ENCODE measurements around the gene LRRC75A. TPM values are rescaled to one million over a fixed set of nuclear protein-coding genes. Genes with fewer than 3 reads are reported as not detected.

Gene LRRC75A
- total and polyA plus RNA-seq, 2 experiments from 2014 or later: 5.3 to 26.2 TPM

DNA sequence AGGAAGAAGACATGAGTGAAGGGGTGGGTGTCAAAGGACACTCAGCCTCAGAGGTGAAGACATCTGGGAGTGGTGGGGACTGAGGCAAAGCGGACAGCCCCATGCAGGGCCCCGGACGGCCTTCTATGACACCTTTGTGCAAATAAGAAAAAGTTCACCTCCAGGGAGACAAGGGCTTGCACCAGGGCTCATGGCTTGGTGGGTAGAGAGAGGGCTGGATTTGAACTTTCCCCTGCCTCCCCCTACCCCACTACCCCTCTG lies 30.5 kb downstream of the LRRC75A start:
- DNase-seq (ENCODE audit: low spot score): no peak
- Histone ChIP-seq H3F3A (replicated peaks; ENCODE audit: low read depth) (no peaks in the 10 kb centered on the region), H4K20me1 (replicated peaks; ENCODE audit: insufficient read depth) (peaks cover 4% of the 10 kb centered on the region), H3K27me3 (ENCODE audit: insufficient read depth) (no peaks in the 10 kb centered on the region), H3K27ac (ENCODE audit: low read depth) (no peak overlapping the region), H2AFZ (no peak overlapping the region), H3K79me2 (replicated peaks; ENCODE audit: insufficient read depth) (no peaks in the 10 kb centered on the region), H3K4me2 (no peak overlapping the region), H3K9me2 (ENCODE audit: insufficient read depth) (no peaks in the 10 kb centered on the region), H3K4me3 (no peak overlapping the region), H3K36me3 (ENCODE audit: insufficient read depth) (no peaks in the 10 kb centered on the region), H3K4me1 (ENCODE audit: insufficient read depth) (peaks cover 22% of the 10 kb centered on the region)
- Mint-ChIP-seq H3K36me3 (ENCODE audit: low read depth) (peaks cover 14% of the 10 kb centered on the region; the same call in 2 of the 3 replicates), H3K4me3 (no peak overlapping the region), H3K4me1 (peaks cover 42% of the 10 kb centered on the region), H3K27me3 (ENCODE audit: insufficient read depth, low read depth, poor library complexity) (peaks cover 10% of the 10 kb centered on the region), H3K9me3 (no peaks in the 10 kb centered on the region; the same call in 2 of the 3 replicates), H3K27ac (no peak overlapping the region)
- TF ChIP-seq NANOG (IDR thresholded peaks at IDR 0.05; ENCODE audit: borderline replicate concordance) (no peak), JUNB (IDR thresholded peaks at IDR 0.05; ENCODE audit: unreplicated experiment) (no peak), EZH2phosphoT487 (IDR thresholded peaks at IDR 0.05; ENCODE audit: unreplicated experiment) (no peak), EZH2 (IDR thresholded peaks at IDR 0.05; ENCODE audit: low read depth, unreplicated experiment) (no peak), CREB1 (CRISPR knock-in tag; IDR thresholded peaks at IDR 0.05; ENCODE audit: low read depth) (no peak), POLR2AphosphoS5 (IDR thresholded peaks at IDR 0.05; ENCODE audit: low read depth) (no peak), ZNF114 (CRISPR knock-in tag; IDR thresholded peaks at IDR 0.05) (no peak), STAT1 (IDR thresholded peaks at IDR 0.05; ENCODE audit: unreplicated experiment) (no peak), ZNF331 (CRISPR knock-in tag; IDR thresholded peaks at IDR 0.05; ENCODE audit: low read depth) (no peak)
- TF ChIP-seq, protein P1, sequence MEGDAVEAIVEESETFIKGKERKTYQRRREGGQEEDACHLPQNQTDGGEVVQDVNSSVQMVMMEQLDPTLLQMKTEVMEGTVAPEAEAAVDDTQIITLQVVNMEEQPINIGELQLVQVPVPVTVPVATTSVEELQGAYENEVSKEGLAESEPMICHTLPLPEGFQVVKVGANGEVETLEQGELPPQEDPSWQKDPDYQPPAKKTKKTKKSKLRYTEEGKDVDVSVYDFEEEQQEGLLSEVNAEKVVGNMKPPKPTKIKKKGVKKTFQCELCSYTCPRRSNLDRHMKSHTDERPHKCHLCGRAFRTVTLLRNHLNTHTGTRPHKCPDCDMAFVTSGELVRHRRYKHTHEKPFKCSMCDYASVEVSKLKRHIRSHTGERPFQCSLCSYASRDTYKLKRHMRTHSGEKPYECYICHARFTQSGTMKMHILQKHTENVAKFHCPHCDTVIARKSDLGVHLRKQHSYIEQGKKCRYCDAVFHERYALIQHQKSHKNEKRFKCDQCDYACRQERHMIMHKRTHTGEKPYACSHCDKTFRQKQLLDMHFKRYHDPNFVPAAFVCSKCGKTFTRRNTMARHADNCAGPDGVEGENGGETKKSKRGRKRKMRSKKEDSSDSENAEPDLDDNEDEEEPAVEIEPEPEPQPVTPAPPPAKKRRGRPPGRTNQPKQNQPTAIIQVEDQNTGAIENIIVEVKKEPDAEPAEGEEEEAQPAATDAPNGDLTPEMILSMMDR (conservative IDR thresholded peaks at IDR 0.05; ENCODE audit: low read depth in 2 of 2): no peak
- TF ChIP-seq, protein P2, sequence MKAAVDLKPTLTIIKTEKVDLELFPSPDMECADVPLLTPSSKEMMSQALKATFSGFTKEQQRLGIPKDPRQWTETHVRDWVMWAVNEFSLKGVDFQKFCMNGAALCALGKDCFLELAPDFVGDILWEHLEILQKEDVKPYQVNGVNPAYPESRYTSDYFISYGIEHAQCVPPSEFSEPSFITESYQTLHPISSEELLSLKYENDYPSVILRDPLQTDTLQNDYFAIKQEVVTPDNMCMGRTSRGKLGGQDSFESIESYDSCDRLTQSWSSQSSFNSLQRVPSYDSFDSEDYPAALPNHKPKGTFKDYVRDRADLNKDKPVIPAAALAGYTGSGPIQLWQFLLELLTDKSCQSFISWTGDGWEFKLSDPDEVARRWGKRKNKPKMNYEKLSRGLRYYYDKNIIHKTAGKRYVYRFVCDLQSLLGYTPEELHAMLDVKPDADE (IDR thresholded peaks at IDR 0.05): no peak
- no peak for ATAC-seq

DNA sequence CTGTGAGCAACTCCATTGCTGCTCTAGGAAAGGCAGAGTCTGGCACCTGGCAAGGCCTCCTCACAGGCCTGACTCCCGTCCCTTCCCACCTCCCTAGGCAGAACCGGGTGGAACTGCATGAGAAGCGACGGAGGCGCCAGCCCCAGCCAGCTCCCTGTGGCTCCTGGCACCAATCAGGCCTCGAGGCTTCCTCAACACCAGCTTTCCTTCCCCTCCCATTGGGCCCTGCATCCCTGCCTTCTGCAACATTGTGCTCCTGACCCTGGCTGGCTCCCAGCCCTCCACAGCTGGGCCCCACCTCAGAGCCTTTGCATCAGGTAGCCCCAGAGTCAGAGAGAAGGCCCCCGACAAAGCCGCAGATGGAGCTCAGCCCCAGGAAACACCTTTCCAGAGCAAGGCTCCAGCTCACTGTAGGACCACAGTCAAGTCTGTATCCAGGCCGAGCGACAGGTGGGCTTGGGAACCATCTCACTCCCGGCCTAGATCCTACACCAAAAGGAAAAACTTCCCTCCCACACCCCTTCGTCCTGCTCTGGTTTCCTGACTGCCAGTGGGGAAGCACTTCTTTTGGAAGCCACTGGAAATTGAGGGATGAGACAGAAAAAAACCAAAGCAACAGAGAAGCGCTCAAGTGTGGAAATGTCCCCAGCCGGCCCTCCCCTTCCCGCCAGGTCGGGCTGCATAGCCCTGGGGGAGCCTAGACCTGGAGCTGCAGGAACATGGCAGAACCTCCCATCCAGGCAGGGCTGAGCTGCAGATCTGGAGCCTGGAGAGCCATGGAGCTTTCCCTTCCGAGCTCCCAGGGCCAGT lies 31.0 kb downstream of the LRRC75A start:
- ATAC-seq (no peak), DNase-seq (ENCODE audit: low spot score) (no peak)
- H3K9me3 Mint-ChIP-seq: no peaks in the 10 kb centered on the region; the same call in 2 of the 3 replicates
- H3K4me3 Mint-ChIP-seq: no peak overlapping the region
- peaks cover 13% of the 10 kb centered on the region for H3K27me3 Mint-ChIP-seq (ENCODE audit: insufficient read depth, low read depth, poor library complexity)
- peak overlapping the region; percentile 41; the same call in 1 of the 2 replicates for H3K4me2 ChIP-seq
- H3K79me2 ChIP-seq (replicated peaks; ENCODE audit: insufficient read depth): no peaks in the 10 kb centered on the region
- H3K4me1 Mint-ChIP-seq: peaks cover 39% of the 10 kb centered on the region
- H3K4me3 ChIP-seq: no peak overlapping the region
- H2AFZ ChIP-seq: no peak overlapping the region
- H3K27ac Mint-ChIP-seq: 0 out of 2 replicates have a peak overlapping the region, but pooled peaks have one; percentile 48
- H3K4me1 ChIP-seq (ENCODE audit: insufficient read depth): peaks cover 20% of the 10 kb centered on the region
- H3K36me3 Mint-ChIP-seq (ENCODE audit: low read depth): peaks cover 14% of the 10 kb centered on the region; the same call in 2 of the 3 replicates
- H4K20me1 ChIP-seq (replicated peaks; ENCODE audit: insufficient read depth): peaks cover 4% of the 10 kb centered on the region
- no peaks in the 10 kb centered on the region for H3K27me3 ChIP-seq (ENCODE audit: insufficient read depth)
- H3K9me2 ChIP-seq (ENCODE audit: insufficient read depth): no peaks in the 10 kb centered on the region
- peak overlapping the region; percentile 32; the same call in 1 of the 2 replicates for H3K27ac ChIP-seq (ENCODE audit: low read depth)
- no peaks in the 10 kb centered on the region for H3K36me3 ChIP-seq (ENCODE audit: insufficient read depth)
- no peaks in the 10 kb centered on the region for H3F3A ChIP-seq (replicated peaks; ENCODE audit: low read depth)
- TF ChIP-seq ZNF331 (CRISPR knock-in tag; IDR thresholded peaks at IDR 0.05; ENCODE audit: low read depth) (no peak), NANOG (IDR thresholded peaks at IDR 0.05; ENCODE audit: borderline replicate concordance) (no peak), POLR2AphosphoS5 (IDR thresholded peaks at IDR 0.05; ENCODE audit: low read depth) (no peak), ZNF114 (CRISPR knock-in tag; IDR thresholded peaks at IDR 0.05) (no peak), CREB1 (CRISPR knock-in tag; IDR thresholded peaks at IDR 0.05; ENCODE audit: low read depth) (no peak), EZH2 (IDR thresholded peaks at IDR 0.05; ENCODE audit: low read depth, unreplicated experiment) (no peak)
- TF ChIP-seq, protein P3, sequence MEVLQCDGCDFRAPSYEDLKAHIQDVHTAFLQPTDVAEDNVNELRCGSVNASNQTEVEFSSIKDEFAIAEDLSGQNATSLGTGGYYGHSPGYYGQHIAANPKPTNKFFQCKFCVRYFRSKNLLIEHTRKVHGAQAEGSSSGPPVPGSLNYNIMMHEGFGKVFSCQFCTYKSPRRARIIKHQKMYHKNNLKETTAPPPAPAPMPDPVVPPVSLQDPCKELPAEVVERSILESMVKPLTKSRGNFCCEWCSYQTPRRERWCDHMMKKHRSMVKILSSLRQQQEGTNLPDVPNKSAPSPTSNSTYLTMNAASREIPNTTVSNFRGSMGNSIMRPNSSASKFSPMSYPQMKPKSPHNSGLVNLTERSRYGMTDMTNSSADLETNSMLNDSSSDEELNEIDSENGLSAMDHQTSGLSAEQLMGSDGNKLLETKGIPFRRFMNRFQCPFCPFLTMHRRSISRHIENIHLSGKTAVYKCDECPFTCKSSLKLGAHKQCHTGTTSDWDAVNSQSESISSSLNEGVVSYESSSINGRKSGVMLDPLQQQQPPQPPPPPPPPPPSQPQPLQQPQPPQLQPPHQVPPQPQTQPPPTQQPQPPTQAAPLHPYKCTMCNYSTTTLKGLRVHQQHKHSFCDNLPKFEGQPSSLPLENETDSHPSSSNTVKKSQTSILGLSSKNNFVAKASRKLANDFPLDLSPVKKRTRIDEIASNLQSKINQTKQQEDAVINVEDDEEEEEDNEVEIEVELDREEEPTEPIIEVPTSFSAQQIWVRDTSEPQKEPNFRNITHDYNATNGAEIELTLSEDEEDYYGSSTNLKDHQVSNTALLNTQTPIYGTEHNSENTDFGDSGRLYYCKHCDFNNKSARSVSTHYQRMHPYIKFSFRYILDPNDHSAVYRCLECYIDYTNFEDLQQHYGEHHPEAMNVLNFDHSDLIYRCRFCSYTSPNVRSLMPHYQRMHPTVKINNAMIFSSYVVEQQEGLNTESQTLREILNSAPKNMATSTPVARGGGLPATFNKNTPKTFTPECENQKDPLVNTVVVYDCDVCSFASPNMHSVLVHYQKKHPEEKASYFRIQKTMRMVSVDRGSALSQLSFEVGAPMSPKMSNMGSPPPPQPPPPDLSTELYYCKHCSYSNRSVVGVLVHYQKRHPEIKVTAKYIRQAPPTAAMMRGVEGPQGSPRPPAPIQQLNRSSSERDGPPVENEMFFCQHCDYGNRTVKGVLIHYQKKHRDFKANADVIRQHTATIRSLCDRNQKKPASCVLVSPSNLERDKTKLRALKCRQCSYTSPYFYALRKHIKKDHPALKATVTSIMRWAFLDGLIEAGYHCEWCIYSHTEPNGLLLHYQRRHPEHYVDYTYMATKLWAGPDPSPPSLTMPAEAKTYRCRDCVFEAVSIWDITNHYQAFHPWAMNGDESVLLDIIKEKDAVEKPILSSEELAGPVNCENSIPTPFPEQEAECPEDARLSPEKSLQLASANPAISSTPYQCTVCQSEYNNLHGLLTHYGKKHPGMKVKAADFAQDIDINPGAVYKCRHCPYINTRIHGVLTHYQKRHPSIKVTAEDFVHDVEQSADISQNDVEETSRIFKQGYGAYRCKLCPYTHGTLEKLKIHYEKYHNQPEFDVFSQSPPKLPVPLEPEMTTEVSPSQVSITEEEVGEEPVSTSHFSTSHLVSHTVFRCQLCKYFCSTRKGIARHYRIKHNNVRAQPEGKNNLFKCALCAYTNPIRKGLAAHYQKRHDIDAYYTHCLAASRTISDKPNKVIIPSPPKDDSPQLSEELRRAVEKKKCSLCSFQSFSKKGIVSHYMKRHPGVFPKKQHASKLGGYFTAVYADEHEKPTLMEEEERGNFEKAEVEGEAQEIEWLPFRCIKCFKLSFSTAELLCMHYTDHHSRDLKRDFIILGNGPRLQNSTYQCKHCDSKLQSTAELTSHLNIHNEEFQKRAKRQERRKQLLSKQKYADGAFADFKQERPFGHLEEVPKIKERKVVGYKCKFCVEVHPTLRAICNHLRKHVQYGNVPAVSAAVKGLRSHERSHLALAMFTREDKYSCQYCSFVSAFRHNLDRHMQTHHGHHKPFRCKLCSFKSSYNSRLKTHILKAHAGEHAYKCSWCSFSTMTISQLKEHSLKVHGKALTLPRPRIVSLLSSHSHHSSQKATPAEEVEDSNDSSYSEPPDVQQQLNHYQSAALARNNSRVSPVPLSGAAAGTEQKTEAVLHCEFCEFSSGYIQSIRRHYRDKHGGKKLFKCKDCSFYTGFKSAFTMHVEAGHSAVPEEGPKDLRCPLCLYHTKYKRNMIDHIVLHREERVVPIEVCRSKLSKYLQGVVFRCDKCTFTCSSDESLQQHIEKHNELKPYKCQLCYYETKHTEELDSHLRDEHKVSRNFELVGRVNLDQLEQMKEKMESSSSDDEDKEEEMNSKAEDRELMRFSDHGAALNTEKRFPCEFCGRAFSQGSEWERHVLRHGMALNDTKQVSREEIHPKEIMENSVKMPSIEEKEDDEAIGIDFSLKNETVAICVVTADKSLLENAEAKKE (CRISPR knock-in tag; IDR thresholded peaks at IDR 0.05): no peak
